ENCODE data around the gene VILL.
"Not testable (repeated sequence)": the region's sequence is repeated elsewhere in the genome, so short reads cannot be mapped to it uniquely, and the experiment has no call there.

The VILL gene

DNA sequence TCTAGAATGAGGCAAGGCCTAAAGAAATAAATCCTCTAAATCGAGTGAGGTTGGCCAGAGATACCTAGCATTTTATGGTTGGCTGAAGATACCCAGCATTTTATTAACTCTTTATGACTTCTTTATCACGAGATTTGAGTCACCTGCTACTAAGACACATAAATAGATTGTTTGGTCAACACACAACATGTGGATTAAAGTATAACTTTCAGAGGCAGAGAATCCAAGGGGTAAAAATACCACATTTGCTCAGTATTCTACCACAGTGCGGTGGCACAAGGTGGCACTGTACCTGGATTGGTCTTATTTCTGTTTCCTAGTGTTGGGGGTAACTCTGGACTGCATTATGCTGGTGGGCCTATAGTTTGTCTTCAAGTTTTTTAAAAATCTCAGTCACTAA lies 27.0 kb upstream of the VILL start:
- no peak for DNase-seq (ENCODE audit: low read depth in 2 of 2)

DNA sequence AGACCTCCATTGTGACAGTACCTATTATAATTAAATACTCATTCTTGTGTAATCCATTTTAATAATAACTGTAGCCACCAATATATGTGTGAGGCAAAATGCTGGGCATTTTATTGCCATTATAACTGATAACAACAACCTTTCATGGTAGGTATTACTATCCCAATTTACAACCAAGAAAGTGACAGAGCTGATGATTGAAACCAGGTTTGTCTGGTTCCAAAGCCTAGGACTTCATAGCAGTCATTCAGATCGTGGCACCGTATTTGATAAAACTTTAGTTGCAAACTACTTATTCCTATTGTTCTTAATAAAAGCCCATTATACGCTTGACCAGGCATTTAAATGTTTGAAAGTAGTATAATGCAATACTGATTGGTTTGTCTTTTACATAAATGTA lies 26.4 kb upstream of the VILL start:
- DNase-seq (ENCODE audit: low read depth in 2 of 2): no peak

DNA sequence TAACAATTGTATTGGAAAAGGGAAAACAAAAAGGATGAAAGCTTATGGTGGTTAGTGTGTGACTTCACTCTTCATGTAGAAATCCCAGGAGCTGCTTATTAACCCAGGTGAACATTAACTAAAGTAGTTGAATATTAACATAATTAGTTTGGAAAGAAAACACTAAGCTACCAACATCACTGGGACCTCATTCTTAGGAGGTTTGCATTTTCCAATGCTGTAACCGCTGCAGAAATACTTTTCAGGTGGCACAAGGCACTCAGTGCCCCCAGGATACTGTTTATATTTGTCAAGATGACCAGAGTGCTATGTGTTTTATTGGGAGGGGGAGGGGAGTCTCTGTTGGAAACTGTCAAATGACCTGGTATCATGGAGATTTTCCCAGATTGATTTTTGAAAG lies 25.9 kb upstream of the VILL start:
- DNase-seq (ENCODE audit: low read depth in 2 of 2): no peak

DNA sequence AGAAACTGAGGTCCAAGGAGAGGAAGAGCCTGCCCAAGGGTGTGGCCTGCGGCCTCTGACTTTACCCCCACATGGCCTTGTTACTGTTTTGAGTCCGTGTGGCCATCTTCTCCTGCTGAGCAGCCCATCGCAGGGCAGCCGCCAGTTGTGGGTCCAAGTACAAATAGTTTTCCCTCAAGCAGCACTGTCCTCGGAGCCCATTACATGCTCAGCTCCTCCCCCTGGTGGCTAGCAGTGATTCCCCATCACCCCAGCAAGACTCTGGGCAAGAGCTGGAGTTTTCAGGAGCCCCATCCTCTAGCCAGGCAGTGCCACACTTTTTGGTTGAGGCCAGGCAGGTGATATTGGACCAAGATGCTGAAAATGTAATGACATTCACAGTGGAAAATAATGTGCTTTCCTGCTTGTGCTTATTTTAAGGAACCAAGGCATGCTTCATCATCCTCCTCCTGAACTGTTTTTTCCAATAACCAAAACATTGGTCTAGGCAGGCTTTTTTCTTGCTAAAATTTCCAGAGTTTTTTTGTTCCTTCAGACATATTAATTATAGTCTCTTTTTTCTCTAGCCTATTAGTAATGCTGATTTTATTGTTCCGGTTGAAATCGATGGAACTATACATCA lies 23.2 kb upstream of the VILL start:
- peak; percentile 27 to 36 for DNase-seq (ENCODE audit: low read depth in 2 of 2)

DNA sequence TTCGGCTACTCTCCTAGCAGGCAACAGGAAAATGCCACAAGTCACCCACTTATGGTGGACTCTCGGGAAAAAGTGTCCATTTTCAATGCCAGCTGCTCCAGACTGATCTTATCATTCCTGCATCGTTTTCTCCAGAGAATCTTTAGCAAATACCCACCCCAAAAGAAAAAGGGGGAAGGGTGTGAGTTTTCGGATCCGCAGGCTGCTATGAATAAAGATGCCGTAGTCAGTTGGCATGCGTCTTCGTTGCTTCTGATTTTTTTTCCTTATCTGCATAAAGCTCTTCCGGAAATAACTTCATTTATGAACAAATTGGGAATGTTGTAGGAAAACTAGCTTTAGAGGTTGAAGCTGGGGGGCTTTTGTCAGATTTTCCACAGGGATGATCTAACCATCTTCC lies 22.4 kb upstream of the VILL start:
- DNase-seq (ENCODE audit: low read depth in 2 of 2): no peak

DNA sequence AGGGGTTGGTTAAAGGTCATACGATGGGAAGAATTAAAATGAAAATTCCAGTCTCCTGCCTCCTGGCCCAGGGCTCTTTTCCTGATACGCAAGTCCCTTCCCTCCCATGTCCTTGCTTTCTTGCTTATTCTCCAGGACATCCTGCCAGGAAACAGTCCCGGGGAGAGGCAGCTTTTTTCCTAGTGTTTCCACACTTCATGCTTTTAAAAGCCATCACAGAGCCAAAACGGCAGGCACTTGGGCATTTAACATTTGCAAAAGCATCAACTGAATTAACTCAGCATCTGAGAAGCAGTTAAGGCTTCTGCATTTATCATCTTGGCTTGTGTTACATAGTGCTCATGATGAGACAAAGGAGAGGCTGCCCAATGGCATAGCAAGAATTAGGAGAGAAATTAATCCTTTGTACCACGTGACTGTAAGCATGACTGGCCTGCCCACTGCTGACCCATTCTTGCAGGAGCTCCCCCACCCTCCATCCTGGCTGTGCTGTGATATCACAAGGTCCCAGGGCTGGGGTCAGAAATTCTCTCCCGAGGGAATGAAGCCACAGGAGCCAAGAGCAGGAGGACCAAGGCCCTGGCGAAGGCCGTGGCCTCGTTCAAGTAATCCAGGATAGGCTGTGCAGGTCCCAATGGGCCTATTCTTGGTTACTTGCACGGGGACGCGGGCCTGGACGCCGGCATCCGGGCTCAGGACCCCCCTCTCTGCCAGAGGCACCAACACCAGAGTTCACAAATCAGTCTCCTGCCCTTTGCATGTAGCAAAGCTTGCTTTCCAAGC lies 21.6 kb upstream of the VILL start:
- DNase-seq (ENCODE audit: low read depth in 2 of 2): no peak

DNA sequence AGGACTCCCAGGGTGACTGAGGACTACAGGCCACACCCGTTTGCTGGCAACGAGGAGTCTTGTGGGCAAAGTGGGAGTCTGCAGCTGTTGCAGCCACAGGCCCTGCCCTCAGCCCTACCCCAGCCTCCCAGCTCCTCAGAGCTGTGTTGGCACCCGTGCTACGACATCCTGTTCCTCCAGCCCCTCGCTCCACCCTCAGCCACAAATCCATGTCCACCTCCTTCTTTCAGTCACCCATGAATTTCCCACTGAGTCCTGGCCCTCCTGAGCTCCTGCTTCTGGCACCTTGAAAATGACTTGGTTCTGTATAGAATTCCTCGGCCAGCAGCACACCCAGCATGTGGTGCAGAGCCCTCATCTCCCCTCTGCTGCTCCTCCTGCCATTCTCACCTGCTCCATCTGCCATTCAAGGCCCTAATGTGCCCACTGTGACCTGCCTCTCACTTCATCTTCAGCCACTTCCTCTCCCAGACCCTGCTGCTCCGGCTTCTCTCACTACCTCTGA lies 20.9 kb upstream of the VILL start:
- DNase-seq (ENCODE audit: low read depth in 2 of 2): no peak

DNA sequence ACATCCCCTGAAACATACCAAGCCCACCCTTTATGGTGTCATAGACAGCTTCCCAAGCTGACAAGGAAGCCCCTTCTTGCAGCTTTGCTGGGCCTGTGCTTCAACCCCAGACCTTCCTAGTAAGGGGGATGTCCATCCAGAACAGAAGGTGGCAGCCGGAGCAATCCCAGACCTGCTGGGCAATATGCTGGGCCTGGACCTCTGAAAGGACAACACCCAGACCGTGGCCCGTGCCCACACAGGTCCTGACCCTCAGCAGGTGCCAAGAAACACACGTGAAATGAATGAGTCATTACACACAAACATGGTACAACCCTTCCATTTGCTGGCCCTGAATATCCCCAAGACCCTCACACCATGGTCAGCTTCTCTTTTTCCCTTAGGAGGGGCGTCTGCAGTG lies 19.8 kb upstream of the VILL start:
- no peak for DNase-seq (ENCODE audit: low read depth in 2 of 2)

DNA sequence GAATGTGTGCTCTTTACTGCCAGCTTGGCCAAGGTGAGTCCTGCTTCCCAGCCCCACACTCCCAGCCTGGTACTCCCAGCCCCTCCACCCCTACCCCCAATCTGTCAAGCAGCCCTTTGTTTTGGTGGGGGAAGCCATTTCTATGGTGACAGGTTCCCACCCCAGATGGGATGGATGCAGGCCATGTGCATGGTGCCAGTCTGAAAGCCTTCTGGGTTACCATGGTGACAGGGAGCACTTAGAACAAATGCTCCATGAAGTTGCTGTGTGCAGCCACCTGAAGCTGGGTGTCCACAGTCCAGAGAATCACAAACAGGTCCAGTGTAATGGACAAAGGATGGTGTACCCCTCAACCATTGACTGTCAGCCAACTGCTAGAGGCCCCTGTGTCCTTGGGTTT lies 19.1 kb upstream of the VILL start:
- no peak for DNase-seq (ENCODE audit: low read depth in 2 of 2)

DNA sequence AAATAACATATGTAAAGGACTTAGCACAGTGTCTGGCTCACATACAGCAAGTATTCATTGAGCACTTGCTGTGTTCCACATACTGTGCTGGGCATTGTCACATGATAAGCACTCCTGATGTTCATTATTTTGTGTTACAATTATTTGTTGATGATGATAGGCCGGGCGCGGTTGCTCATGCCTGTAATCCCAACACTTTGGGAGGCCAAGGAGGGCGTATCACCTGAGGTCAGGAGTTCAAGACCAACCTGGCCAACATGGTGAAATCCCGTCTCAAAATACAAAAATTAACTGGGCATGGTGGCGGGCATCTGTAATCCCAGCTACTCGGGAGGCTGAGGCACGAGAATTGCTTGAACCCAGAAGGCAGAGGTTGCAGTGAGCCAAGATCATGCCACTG lies 18.5 kb upstream of the VILL start:
- DNase-seq (ENCODE audit: low read depth in 2 of 2): not testable (repeated sequence)

DNA sequence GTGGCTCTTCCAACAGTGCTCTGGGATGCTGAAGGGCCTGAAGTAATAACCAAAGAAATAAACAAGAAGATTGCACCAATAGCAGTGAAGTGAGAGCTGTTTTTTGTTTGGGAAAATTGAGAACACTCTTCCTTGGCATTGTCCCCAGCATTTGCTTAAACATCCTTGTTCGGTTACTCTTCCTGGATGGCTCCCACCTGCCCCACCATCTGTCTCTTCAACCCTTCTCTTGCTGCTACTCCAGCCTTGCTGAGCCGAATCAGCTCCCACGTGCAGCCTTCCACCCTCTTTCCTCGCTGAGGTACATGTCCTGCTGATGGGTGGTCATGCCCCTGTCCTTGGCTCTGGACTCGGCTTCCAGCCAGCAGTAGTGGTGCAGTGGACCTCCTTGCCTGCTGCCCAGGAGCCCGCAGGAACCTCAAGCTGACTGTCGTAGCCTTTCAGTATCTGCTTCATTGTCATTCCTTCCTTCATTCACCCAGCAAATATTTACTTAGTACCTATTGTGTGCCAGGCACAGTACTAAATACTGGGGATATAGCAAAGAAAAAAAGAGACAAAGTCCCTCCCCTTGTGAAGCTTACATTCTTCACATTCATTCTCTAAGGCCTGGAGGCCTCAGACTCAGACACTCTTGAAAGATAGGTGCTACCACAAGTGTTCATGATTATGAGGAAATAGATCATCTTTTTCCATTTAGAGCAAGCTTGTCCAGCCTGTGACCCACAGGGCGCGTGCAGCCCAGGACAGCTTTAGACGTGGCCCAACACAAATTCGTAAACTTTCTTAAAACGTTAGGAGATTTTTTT lies 17.1 kb upstream of the VILL start:
- DNase-seq (ENCODE audit: low read depth in 2 of 2): no peak

DNA sequence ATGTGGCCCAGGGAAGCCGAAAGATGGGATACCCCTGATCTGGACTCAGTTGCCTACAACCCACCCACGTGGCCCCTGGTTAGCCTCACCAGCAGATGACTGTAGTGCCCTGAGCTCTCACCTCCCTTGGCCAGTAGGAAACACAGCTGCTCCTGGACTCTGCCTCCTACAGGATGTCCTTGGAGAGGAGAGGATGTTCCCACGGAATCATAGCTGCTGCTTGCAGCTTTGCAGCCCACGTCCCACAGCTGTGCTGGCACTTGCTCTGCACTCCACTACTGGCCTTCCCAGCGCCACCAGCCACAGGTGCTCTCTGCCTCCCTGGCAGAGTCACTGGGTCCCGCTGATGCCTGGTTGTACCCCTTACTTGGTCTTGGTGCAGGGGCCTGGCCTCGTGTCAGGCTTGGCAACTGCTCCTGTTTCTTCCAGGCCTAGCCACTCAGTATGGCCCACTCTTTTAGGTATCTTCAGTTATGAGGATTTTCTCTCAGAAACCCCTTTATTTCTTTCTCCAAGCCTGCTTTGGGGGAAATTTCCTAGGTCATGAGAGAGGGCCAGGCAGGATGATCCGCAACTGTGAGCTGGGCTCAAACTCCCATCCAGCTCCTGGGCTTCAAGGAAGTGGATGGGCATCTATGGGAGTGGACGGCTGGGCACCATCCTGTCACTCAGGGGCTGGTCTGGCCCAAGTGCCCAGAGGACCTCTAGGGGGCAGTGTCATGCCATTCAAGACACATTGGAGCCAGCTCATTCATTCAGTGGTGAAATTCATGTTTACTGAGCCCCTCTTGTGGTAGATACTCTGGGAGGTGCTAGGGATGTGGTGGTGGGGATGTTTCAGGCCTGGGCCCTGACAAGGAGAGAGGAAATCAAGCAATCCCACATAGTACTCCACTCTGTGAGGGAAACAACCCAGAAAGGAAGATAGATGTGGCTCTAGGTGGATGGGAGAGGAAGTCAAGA lies 16.2 kb upstream of the VILL start:
- DNase-seq (ENCODE audit: low read depth in 2 of 2): peak; percentile 41 to 47

DNA sequence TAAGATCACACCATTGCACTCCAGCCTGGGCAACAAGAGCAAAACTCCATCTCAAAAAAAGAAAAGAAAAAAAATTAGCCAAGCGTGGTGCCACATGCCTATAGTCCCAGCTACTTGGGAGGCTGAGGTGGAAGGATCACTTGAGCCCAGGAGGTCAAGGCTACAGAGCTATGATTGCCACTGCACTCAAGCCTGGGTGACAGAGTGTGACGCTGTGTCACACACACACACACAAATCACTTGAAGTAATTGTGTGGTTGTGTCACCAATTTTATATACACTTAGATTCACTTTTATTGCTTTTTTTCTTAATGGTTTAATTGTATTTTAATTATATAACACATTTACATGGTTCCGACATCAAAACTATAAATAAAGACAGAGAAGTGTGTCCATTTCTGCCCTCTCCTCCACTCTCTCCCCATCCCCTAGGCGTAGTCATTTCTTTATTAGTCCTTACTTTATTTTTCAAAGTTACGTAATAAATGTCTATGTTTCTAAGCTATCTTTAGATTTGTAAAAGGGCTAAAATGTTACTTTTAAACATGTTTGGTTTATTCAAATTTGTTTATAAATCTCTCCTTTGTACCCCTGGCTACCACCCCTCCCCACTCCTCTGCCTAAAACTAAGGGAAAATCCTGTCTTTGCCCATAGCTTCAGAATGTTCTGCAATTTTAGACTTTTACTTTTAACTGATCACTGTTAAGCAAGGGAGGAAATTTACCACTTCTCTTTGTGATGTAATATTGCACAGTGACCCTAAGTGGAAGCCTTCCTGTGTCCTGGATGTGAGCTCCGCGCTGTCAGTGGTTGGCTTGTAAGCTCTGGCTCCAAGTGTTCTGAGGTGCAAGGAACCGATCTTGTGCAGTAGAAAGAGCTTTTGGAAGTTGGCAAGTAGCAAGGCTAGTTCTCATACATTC lies 10.8 kb upstream of the VILL start:
- no peak for DNase-seq (ENCODE audit: low read depth in 2 of 2)

DNA sequence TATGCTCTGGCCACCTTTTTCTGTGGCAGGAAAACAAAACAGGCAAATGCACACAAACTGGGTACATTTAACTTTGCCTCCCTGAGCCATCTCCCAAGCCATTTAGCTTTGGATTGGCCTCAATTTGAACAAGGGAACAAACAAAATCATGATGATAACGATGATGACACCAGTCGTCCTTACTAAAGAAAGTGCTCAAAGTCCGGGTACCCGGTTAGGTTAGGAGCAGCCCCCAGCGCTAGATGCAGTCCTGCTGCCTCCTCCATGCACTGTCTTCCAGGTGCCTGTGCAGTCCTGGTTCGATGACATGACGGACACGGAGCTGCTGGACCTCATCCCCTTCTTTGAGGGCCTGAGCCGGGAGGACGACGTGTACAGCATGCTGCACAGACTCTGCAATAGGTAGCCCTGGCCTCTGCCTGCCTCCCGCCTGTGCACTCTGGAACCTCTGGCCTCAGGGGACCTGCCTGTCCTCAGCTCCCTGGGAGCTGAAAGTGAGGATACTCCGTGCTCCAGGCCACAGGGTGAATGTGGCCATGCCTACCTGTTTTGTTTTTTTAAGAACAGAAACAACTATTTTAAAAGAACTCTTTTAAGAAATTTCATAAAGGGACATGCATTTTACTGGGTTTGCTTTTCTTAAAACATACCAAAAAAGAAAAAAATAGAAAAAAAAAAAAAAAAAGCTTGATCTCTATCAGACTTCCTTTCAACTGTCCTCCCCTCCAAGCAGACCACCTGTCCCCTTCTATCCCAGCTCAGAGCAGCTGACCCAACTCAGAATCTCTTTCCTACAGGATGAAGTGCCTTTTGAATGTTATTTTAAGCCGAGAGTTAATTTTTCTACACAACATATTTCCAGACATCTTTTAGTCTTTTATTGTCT lies 9.9 kb upstream of the VILL start:
- DNase-seq (ENCODE audit: low read depth in 2 of 2): no peak

DNA sequence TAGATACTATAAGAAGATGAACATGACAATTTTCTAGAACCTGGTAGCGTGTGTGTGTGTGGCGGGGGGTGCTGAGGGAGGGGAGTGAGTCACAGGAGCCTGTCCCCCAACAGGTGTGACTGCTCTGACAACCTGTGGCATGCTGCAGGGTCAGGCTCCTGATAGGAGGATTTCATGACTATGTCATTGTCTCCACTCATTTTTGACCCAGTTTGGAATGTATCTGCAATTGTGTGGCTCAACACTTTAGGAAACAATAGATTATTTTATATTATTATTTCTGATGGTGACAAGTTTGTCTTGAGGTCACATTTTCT lies 9.3 kb upstream of the VILL start:
- DNase-seq (ENCODE audit: low read depth in 2 of 2): no peak

DNA sequence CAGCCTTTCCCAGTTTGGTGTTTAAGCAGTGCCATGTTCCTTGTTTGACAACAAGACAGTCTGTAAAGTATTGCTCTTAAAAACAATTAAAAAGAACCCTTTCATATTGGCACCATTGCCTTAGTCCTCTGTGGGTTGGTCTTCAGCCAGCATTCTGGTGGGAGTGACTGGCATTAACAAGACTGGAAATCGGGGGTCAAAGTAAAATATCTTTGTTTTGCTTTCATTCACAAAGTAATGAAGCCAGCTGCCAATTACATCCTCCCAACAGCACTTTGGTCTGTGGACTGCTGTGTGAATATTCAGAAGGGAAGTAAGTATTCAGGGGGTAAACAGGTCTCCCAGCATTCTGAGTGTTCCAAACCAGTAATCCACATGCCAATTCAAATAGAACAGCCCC lies 8.3 kb upstream of the VILL start:
- DNase-seq (ENCODE audit: low read depth in 2 of 2): no peak

DNA sequence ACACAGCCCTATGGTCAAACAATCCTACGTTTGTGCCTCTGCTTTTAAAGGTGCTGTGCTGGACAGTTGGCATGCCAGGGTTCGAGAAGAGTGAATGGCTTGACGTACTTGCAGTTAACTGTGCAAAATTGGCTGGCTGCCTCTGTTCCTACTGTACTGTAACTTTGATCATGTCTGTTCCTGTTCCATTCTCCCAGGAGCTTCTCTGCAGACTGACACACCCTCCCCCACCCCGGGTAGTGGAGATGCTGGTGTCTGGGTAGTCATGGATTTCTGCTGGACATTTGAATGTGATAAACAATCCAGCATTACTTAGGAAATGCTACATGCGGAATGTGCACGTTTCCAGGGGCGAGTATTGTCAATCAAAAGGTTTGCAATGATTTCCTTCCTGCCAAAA lies 6.5 kb upstream of the VILL start:
- DNase-seq (ENCODE audit: low read depth in 2 of 2): no peak

DNA sequence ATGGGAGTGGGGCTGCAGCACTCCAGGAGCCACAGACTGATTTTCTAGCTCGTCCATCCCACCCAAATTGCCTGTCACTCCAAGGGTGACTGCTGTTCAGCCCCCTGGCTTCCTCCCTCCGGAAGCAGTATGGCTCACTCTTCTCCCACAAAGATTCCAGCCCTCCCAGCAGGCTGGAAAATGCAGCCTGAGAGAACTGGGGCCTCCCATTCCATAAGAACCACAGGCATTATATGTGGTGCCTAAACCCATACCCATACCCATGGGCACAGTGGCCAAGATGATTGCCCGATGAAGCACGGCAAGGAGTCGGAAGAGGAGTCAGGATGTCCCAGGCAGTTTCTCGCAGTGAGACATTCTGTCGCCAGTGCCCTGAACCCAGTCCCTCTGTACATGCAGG lies 6.0 kb upstream of the VILL start:
- no peak for DNase-seq (ENCODE audit: low read depth in 2 of 2)

DNA sequence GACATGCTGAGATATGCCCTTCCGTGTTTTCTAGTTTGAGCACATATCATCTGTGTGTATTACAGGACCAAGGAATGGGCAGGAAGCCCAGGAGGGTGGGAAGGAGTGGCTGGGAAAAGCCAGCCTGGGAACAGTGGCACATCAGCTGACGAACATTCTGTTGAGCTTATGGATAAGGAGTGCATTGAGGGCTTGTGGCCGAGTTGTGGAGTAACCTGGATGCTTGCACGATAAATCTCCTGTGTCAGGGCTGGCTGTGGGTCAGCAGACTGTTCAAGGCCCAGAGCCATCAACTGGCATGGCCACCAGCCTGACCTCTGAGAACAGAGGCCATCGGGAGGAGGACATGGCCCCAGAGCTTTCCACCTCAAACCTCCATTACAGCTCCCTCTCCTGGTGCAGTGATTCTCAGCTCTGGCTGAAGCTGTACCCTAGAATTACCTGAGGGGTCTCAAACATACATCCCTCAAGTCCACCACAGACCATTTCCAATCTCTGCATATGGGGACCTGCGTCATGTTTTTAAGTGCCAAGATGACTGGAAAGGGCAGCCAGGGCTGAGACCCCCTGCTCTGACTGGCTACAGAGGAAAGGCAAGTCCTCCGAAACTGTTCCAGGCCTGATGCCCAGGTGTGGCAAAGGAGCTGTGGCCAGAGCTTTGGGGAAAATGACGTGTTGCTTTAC lies 4.8 kb upstream of the VILL start:
- DNase-seq (ENCODE audit: low read depth in 2 of 2): no peak

Data from stimulated activated CD8-positive, alpha-beta memory T cell treated with anti-CD3 and anti-CD28 coated beads, Interleukin-15, amount 100 ng/mL, for 48 hours (primary cell).